GM18867 (cell line): ENCODE results near the gene RNF149.

Experiments used
- ATAC-seq: cut with Tn5 transposase; IDR thresholded peaks from one replicate; pipeline ENCODE4 v1.9.1; 2021; ENCODE audit warnings: mild to moderate bottlenecking, moderate library complexity; ENCODE audit not compliant: unreplicated experiment

Gene RNF149

DNA sequence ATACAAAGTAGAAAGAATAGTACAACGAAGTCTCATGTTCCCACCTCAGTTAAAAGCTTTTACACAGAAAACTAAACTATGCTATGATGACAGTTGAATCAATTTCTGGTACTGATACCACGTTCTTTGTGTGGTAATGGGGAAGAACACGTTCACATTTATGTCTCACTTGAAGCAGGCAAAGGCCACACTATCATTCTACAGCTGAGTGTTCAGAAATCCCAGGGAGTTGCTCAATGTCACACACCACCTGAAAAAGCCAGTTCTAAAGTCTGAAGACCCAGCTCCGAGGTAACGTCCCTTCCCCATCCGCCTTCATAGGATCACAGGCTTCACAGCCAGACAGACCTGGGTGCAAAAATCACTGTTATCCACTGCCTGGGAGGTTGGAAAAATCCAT, 8.9 kb downstream of the RNF149 start:
- ATAC-seq: no peak

DNA sequence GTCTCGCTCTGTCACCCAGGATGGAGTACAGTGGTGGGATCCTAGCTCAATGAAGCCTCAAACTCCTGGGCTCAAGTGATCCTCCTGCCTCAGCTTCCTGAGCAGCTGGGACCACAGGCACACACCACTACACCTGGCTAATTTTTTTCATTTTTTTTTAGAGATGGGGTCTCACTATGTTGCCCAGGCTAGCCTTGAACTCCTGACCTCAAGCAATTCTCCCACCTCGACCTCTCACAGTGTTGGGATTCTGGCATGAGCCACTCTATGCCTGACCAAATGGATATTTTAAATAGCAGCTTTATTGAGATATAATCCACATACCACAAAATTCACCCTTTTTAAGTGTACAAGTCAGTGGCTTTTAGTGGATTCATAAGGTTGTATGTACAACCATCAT, 11.1 kb downstream of the RNF149 start:
- no peak for ATAC-seq

DNA sequence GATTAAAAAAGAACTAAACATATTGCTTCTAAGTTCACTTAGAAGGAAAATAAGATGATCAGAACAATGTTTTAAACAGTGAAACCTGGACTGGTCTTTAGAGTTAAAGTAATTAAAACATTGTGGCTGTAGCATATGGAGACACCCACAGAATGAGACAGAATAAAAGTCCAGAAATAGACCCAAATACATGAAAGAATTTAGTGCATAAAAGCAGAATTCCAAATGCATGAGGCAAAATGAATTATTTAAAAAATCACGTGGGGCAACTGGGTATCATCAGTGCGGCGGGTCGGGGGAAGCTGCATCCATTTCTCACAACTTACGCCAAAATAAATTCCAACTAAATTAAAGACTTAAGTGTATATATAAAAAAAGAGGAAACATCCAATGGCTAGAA, 12.1 kb downstream of the RNF149 start:
- ATAC-seq: no peak

DNA sequence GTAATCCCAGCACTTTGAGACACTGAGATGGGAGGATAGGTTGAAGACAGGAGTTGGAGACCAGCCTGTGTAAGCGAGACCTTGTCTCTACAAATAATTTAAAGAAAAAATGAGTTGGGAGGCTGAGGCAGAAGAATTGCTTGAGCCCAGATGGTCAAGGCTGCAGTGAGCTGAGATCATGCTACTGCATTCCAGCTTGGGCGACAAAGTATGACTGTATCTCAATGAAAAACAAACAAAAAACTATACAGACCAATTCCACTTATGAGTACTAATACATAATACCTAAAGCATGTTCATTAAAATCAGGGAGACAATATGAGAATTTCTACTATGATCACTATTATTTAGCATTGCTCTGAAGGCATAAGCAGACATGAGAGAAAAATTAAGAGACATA, 12.6 kb downstream of the RNF149 start:
- no peak for ATAC-seq

DNA sequence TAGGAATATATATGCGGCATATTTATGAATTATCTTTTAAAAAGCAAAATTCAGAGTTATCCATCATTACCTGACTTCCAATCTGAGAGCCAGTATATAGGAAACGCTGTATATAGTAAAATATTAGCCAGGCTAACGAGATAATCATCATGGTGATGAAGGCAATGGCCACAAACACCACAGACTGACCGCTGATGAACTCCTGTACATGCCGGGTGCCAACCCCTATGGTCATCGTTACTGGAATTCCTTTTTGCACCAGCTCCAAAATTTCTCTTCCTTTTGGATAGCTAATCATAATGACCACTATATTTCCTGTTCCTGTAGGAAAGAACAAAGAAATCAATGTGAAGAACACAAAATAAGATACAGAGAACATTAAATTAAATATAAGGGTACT, 13.6 kb downstream of the RNF149 start:
- no peak for ATAC-seq

DNA sequence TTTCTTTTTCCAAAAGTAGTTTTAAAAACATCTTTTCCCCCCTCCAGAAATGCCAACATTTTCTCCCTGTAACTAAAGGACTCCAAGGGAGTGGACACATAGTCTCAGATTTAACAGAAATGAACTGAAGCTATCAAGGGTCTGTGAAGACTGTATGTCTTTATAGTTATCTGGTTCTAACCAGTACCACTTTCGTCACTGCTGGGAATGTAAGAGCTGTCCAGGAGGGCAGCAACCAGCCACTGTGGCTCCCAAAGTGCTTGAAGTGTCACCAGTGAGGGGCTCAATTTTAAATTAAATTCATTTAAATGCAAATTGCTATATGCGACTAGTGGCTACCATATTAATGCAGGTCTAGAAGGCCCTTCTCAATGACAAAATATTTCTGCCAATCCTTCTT, 15.0 kb downstream of the RNF149 start:
- ATAC-seq: no peak

DNA sequence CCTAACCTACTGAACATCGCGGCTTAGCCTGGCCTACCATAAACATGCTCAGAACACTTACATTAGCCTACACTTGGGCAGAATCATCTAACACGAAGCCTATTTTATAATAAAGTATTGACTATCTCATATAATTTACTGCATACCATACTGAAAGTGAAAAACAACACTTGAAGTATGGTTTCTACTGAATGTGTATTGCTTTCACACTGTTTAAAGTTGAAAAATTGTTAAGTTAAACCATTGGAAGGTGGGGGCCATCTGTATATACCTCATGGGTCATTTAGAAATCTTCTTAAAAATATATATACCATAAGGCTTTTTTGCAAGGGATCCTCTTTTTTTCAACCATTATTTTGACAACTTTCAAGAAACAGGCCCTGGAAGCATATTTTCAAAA, 16.5 kb downstream of the RNF149 start:
- ATAC-seq: no peak

DNA sequence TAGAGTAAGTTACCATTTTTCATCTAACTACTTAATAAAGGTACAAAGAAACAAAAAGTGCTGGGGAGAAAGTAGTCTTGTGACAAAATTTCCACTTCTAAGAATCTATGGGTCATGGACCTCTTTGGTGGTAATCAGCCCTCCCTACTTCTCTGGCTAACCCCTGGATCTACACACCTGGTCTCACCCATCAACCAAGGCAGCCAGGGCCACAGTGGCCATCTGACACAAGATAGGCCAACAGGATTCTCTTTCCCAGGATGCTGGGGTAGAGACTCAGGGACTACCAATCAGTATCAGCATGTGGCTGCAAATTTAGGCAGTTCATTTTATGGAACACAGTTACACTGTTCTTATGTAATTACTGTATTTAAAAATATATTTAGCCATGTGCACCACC, 17.8 kb downstream of the RNF149 start:
- ATAC-seq: no peak

DNA sequence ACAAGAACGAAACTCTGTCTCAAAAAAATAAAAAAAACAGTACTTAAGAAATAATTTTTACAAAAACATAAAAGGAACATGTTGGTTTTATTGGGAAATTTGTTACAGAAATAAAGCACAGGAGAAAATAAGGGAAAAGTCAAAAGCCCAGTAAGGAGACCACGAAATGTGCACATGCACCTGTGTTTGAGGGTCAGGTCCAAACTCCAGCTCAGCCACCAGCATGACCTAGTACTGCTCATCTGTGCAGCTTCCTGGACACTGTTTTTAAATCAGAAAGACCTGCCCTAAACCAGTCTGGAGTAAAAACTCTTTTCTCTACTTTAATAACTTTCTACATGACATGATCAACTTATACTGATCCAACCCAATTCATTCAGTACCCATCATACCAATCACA, 21.2 kb downstream of the RNF149 start:
- ATAC-seq: no peak

DNA sequence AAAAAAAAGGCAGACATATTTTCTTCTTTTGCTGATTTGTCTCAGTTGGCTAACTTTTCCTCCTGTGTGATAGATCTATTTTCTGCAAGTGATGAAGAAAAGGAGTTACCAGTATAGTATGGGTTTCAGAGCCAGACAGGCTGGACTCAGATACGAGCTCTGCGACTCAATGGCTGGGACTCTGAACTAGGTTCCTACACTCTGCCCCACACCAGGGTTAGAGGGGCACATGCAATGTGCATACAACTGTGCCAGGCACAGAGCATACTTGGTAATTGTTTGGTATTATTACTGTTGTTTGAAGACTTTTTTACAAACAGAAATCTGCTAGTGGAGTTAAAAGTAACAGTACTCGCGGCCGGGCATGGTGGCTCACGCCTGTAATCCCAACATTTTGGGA, 21.8 kb downstream of the RNF149 start:
- no peak for ATAC-seq

DNA sequence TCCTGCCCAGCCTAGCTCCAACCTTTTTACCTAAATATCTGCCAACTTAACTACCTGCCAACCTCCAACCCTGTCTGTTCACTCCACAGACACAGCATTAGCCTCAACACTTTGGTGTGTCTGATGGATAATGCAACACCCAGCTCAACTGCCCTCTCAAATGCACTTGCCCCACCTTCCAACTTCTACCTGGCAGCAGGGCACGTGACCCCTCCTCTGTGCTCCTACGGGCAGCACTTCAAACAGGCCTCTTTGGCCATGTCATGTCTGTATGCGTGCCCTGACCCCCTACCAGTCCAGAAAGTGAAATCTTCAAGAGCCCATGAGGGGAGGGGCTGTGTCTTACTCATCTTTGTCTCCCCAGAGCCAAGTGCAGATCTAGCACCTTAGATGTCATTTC, 25.5 kb downstream of the RNF149 start:
- ATAC-seq: no peak

DNA sequence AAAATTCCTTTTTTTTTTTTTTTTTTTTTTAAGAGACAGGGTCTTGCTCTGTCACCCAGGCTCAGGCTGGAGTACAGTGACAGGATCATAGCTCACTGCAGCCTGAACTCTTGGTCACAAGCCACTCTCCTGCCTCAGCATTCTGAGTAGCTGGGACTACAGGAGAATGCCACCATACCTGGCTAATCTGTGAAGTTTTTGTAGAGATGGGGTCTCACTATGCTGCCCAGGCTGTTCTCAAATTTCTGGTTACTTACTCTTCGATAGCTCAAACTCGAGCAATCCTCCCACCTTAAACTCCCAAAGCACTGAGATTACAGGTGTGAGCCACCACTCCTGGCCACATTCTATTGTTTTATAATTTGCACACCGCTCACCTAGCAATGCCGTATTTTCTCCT, 27.0 kb downstream of the RNF149 start:
- ATAC-seq: no peak

DNA sequence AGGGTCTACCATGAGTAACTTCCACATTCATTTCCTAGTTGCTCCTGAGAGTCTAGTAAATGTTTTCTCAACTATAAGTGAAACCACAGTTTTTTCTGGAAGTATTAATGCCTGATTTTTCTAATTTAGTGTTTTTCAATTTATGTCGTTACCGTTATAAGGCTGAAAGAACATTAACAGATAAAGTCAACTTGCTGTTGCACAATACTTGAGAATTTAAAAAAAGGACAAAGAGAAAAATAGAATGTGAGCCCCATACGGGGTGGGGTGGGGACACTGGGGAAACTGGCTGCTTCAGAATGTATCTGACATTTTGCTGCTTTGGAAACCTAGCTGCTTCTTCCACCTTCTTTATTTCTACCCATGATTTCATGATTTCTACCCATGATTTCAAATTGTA, 29.6 kb downstream of the RNF149 start:
- no peak for ATAC-seq

DNA sequence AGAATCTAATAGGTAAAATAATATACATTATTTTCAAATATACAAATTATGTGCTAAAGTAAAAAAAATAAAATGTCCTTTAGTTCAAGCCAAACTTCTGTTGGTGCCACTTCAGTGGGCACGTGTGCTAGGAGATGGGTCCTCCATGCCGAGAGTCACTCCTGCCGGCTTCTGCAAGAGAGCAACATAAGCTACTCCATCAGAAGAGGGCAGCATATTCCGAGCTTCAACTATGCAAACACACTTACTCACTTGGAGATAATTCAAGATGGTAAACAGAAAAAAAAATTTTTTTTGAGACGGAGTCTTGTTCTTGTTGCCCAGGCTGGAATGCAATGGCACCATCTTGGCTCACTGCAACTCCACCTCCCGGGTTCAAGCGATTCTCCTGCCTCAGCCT, 31.4 kb downstream of the RNF149 start:
- ATAC-seq: no peak

DNA sequence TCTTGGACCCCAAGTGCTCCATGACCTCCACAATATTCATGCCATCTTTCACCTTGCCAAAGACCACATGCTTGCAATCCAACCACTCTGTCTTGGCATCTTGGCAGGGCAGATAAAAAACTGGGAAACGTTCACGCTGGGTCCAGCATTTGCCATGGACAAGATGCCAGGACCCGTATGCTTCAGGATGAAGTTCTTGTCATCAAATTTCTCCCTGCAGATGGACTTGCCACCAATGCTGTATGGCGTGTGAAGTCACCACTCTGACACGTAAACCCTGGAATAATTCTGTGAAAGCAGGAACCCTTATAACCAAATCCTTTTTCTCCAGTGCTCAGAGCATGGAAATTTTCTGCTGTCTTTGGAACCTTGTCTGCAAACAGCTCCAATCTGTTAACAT, 34.4 kb downstream of the RNF149 start:
- ATAC-seq: no peak

DNA sequence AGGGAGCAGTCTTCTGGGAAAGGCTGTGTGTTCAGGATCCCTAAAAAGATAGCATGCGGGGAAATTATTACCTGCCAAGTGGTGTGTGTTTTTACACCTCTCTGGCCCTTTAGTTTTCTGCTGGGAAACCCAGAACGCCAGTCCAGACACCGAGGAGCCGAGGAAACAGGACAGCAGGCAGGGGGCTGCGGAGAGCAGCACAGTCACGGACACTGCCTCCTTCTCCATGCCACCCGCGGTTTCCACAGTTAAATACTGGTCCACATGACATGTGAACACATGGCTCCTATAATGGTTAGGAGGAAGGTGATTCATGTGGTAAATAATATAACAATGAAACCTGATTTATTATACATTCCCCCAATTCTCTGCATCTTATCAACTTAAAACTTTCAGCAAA, 35.4 kb downstream of the RNF149 start:
- no peak for ATAC-seq

DNA sequence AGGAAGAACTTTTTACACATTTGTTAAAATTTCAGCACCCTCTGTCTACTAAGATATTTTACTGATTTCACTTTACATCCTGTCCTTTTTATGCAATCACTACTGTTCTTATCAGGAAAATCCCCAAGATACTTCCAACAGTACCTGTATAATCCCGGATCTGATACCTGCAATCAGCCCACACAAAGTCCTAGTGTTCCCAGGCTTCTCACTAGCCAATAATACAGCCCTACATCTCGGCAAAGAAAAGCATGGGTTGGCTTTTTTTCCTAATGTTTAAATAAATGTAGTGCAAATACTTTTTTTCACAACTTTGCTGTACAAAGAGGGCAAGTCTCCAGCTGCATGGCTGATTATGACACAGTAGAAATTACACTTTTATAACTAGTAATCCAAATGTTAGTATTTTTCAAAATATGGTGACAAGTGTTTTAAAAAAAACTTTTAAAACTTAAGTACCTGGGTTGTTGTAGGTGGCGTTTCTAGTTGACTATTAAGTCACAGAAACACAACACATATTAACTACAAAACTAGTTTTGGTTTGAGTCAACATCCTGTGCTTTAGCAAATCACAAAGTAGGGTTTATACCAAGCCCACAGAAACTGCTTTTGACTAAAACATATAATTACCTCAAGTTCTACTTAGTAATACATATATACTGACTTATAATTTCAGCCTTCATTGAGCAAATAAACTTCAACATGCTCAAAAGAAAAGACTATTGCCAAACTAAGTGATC, 36.3 kb downstream of the RNF149 start:
- peak; percentile 93 for ATAC-seq

DNA sequence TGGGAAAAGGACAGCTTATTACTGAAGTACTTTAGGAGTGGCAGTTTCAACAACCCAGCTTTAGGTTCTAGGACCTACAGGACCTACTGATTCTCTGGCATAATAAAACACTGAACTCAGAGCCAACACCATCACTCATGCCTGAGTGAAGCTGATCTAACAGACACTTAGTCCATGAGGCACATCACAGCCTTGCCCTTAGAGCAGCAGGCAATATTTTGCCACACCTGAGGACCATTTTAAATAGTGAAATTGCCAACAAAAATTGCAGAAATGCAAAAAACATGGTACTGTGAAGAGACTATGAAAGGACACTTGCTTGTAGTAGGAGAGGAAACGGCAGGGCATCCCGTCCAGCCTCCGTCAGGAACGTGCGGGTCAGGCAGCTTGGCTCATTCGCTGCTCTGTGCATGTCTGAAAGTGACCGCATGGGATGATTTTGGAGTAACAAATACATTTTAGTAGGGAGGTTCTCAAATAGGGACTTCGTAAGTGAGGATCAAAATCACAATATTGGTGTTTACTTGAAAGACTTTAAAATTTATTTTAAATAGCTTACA, 37.7 kb downstream of the RNF149 start:
- no peak for ATAC-seq

DNA sequence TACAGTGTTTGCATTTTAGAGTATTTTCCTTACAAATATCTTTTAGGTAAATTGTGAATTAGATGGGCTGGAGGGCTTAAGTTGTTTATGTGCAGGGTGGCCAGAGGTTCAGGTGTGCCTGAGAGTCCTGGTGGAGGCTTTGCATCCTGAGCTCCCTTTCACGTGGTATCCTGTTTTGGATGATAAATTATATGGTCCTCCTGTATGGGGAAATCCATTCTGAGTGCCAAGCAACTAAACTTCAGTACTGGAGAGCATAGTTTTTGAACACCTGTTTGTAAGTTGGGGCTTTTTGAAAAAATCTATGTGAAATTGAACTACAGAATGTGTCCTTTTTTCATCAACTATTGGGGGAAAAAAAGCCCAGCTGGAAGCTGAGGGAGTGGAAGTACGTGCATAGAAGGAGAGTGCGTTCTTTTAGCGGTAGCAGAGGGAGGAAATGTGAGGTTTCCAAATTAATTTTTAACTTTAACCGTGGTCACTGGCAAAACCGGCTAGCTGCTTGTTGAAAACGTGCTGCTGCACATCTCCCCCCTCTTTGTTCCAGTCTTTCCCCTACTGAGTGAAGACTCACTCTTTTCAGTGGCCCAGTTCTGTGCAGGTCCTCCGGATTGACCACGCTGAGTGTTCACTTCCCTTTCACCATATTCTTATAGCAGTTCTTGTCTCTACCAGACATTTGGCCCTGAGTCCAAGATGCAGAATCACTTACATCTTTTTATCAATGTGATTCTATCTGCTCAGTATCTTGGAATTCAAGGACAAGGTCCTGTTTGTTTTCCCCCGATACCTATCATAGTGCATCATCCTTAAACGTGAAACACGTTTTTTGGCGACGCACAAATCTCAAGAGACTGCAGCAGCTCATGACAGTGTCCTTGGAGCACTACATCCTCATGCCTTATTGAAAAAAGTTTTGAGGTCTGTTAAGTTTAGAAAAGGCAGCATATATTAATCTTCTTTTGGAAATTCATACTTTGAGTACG, 40.5 kb downstream of the RNF149 start:
- no peak for ATAC-seq

DNA sequence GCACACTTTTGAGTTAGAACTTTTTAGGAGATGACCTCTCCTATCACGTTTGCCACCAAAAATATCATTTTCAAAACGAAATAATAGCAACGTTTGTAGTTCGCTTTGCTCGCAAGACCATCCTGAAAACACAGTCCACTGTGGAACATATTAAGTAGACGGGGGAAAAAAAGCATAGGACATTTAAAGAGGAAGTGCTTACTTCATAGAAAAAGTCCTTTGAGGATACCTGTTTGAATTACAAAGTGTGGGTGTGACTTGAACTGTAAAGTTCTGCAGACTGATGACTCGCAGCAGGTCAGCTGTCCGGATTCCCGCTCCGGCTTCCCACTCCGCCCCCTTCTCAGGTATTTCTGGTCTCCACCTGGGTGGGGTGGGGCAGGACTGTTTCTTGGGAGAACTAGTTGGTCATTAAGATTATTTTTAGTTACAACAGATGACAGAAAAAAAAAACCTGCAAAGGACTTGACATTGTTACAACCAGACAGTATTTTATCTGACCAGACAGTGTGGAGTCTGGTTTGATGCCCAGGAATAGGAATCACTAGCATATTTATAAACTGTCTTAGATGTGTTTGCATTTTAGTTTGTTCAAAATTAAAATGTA, 42.5 kb downstream of the RNF149 start:
- ATAC-seq: no peak

DNA sequence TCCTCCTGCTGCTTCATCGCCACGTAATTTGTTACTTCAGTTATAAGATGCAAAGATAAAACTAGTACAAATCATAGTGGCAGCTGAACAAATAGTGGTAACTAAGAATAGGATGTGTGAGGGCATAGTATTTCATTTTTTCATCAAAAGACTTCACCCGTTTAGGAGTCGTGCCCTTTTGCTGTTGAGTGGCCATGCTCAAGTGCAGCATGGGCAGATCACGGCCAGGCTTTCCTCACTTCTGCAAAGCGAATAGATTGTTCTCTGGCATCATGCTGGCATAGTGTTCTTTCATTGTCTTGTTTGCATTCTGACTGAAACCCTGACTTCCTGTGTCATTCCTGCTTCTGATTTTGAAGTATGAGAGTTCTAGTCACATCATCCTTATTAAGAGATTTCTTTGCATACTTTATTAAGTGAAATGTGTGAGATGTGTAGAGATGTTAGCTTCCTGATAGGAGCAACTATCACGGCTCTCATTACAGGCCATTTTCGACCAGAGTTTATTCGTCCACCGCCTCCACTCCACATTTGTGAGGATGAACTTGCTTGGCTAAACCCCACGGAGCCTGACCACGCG, 44.1 kb downstream of the RNF149 start:
- no peak for ATAC-seq
